Measurements from ENCODE around the gene ASS1. TPM values are rescaled to one million over a fixed set of nuclear protein-coding genes. Genes with fewer than 3 reads are reported as not detected.

Gene ASS1
- total and polyA plus RNA-seq, 10 donors: 15.4 to 37.4 (median 26.6) TPM

GRCh38 chr9:130463763-130464745, 19.3 kb downstream of the ASS1 start:
- Histone ChIP-seq H3K27me3 (replicated peaks in 1 of 7) (peaks cover 0 to 95% (median 7%) of the 10 kb centered on the region in 7 donors), H3K9me3 (no peaks in the 10 kb centered on the region), H3K4me3 (no peak overlapping the region), H3K36me3 (peaks cover 0 to 27% (median 0%) of the 10 kb centered on the region in 6 donors), H3K27ac (no peak overlapping the region), H3K4me1 (peaks cover 0 to 6% (median 4%) of the 10 kb centered on the region in 6 donors)
- intact Hi-C loops (cut with DNase I; ENCODE audit: low total_unique reads): no loop called here
- 75 to 81% (median 80%) methylated on average over 14 to 22 of the region's 22 CpGs for WGBS, 5 donors
- TF ChIP-seq POLR2AphosphoS5 (IDR thresholded peaks at IDR 0.05): no peak
- TF ChIP-seq, protein P1, sequence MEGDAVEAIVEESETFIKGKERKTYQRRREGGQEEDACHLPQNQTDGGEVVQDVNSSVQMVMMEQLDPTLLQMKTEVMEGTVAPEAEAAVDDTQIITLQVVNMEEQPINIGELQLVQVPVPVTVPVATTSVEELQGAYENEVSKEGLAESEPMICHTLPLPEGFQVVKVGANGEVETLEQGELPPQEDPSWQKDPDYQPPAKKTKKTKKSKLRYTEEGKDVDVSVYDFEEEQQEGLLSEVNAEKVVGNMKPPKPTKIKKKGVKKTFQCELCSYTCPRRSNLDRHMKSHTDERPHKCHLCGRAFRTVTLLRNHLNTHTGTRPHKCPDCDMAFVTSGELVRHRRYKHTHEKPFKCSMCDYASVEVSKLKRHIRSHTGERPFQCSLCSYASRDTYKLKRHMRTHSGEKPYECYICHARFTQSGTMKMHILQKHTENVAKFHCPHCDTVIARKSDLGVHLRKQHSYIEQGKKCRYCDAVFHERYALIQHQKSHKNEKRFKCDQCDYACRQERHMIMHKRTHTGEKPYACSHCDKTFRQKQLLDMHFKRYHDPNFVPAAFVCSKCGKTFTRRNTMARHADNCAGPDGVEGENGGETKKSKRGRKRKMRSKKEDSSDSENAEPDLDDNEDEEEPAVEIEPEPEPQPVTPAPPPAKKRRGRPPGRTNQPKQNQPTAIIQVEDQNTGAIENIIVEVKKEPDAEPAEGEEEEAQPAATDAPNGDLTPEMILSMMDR (IDR thresholded peaks at IDR 0.05 in 8 of 11, conservative IDR thresholded peaks at IDR 0.05 in 3 of 11): no peak
- TF ChIP-seq POLR2A (IDR thresholded peaks at IDR 0.05): no peak
- DNase-seq: no peak

DNA sequence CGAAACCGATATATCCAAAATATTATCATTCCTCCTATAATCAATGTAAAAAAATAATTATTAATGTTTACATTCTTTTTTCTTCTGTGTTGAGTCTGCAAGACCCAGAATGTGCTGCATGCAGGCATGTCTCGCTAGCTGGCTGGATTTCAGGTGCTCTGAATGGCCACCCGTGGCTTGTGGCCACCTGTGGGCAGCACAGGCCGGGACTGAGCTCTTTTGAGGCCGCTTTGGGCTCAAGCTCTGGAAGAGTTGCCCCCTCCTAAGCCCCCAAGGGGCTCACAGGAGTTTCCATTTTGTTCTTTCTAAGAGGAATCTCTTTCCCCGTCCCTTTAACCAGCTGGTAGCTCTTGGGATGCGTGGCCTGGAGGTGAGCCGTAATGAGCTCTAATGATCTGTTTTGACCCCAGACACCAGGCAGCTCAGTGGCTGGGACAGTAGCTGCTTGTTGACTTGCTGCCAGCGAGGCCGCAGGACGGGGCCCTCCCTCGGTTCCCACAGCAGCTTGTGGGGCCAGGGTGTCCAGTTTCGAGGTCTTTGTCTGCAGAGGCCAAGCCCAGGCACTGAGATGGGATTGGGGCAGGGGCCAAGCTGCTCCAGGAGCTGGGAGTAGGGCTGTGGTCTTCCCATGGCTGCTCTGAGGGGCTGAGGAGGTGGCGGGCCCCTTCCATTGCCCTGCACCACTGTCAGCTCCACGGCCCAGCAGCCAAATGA, 20.8 kb downstream of the ASS1 start:
- TF ChIP-seq, protein P1 (IDR thresholded peaks at IDR 0.05 in 8 of 11, conservative IDR thresholded peaks at IDR 0.05 in 3 of 11): no peak
- TF ChIP-seq POLR2A (IDR thresholded peaks at IDR 0.05) (no peak), POLR2AphosphoS5 (IDR thresholded peaks at IDR 0.05) (no peak)
- no peak overlapping the region for H3K4me3 ChIP-seq
- H3K4me1 ChIP-seq: peaks cover 0 to 6% (median 4%) of the 10 kb centered on the region in 6 donors
- intact Hi-C loops (cut with DNase I; ENCODE audit: low total_unique reads): no loop called here
- H3K9me3 ChIP-seq: no peaks in the 10 kb centered on the region
- H3K36me3 ChIP-seq: peaks cover 0 to 32% (median 0%) of the 10 kb centered on the region in 6 donors
- WGBS, 5 donors: 74 to 80% (median 77%) methylated on average over 12 to 16 of the region's 16 CpGs
- DNase-seq: no peak
- H3K27me3 ChIP-seq (replicated peaks in 1 of 7): peaks cover 0 to 95% (median 12%) of the 10 kb centered on the region in 7 donors
- no peak overlapping the region for H3K27ac ChIP-seq

DNA sequence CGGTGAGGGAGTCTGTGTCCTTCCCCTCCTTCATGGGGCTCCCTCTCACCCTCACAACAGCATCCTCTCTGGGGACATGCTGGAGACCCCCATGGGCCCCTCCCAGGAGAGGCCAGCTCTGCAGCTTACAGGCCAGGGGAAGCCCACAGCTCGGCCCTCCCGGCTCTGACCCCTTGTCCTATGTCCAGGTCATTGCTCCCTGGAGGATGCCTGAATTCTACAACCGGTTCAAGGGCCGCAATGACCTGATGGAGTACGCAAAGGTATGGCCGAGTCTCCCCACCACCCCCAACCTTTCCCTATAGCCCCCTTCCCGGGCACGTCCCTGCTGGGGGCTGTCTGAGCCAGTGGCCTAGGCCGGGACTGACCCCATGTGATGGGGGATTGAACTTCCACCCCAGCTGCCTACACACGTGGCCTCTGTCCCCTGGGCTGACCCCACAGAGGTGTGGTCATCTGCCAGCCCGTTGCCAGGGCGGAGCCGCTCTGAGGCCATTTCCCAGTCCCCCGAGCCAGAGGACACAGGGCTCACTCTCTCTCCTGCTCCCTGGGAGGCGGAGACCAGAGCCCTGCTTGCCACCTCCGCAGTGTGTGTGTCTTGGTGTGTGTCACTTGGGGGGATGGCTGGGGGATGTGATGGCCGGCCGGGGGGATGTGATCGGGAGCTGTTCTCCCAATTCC, 21.9 kb downstream of the ASS1 start:
- WGBS, 5 donors: 57 to 80% (median 60%) methylated on average over 10 to 20 of the region's 20 CpGs
- intact Hi-C loops (cut with DNase I; ENCODE audit: low total_unique reads): no loop called here
- no peak overlapping the region for H3K27ac ChIP-seq
- H3K4me3 ChIP-seq: no peak overlapping the region
- H3K4me1 ChIP-seq: no peaks in the 10 kb centered on the region
- TF ChIP-seq, protein P1 (IDR thresholded peaks at IDR 0.05 in 8 of 11, conservative IDR thresholded peaks at IDR 0.05 in 3 of 11): no peak
- TF ChIP-seq POLR2A (IDR thresholded peaks at IDR 0.05): no peak
- TF ChIP-seq POLR2AphosphoS5 (IDR thresholded peaks at IDR 0.05): no peak
- no peak for DNase-seq
- peaks cover 0 to 42% (median 0%) of the 10 kb centered on the region in 6 donors for H3K36me3 ChIP-seq
- no peaks in the 10 kb centered on the region for H3K9me3 ChIP-seq
- H3K27me3 ChIP-seq (replicated peaks in 1 of 7): peaks cover 0 to 95% (median 6%) of the 10 kb centered on the region in 7 donors

Data from spleen (tissue), 11 donors.